ENCODE data around the gene GAS2L3. TPM values are rescaled to one million over a fixed set of nuclear protein-coding genes. Genes with fewer than 3 reads are reported as not detected.
"Not testable (repeated sequence)": the region's sequence is repeated elsewhere in the genome, so short reads cannot be mapped to it uniquely, and the experiment has no call there.

The GAS2L3 gene
- total and polyA plus RNA-seq, 2 donors (not counting 1 experiment from before 2014, with no cell fraction given), result 0.10 TPM; not detected in 1

GRCh38 chr12:100632445-100632892 lies 59.0 kb downstream of the GAS2L3 start:
- Histone ChIP-seq H3K27me3 (replicated peaks in 1 of 4; ENCODE audit: control extremely low read depth in 1 of 4, control insufficient read depth in 3 of 4, insufficient read depth in 4 of 4, low read length in 3 of 4) (no peaks in the 10 kb centered on the region), H3K4me1 (ENCODE audit: control insufficient read depth in 2 of 2, insufficient read depth in 2 of 2, low read length in 2 of 2) (no peaks in the 10 kb centered on the region), H3K27ac (ENCODE audit: low read length in 2 of 2) (no peak overlapping the region), H3K9ac (ENCODE audit: low read length) (no peak overlapping the region), H4K20me1 (ENCODE audit: control insufficient read depth, insufficient read depth, low read length, poor library complexity, severe bottlenecking) (no peaks in the 10 kb centered on the region), H3K9me3 (ENCODE audit: control extremely low read depth in 1 of 3, control insufficient read depth in 2 of 3, insufficient read depth in 1 of 3, low read length in 2 of 3) (no peaks in the 10 kb centered on the region), H2AFZ (ENCODE audit: insufficient read depth, low read depth, low read length, poor library complexity, severe bottlenecking) (no peak overlapping the region), H3K79me2 (ENCODE audit: control insufficient read depth, insufficient read depth, low read length) (no peaks in the 10 kb centered on the region), H3K36me3 (replicated peaks in 1 of 2; ENCODE audit: control extremely low read depth in 1 of 2, control insufficient read depth in 1 of 2, extremely low read depth in 1 of 2, insufficient read depth in 2 of 2, low read length in 1 of 2) (no peaks in the 10 kb centered on the region), H3K4me3 (ENCODE audit: control extremely low read depth in 1 of 5, extremely low read depth in 1 of 5, insufficient read depth in 1 of 5, low read depth in 2 of 5, low read length in 4 of 5) (no peak overlapping the region), H3K4me2 (replicated peaks; ENCODE audit: low read depth, low read length, poor library complexity, severe bottlenecking) (no peak overlapping the region)
- CTCF ChIA-PET, result no interaction called here
- intact Hi-C loops (cut with micrococcal nuclease), result no loop called here
- Mint-ChIP-seq H3K27me3 (no peaks in the 10 kb centered on the region), H3K4me3 (no peak overlapping the region), H3K27ac (no peak overlapping the region), H3K9me3 (ENCODE audit: insufficient read depth) (no peaks in the 10 kb centered on the region), H3K4me1 (no peaks in the 10 kb centered on the region)
- DNase-seq, result no peak
- TF ChIP-seq, protein P1, sequence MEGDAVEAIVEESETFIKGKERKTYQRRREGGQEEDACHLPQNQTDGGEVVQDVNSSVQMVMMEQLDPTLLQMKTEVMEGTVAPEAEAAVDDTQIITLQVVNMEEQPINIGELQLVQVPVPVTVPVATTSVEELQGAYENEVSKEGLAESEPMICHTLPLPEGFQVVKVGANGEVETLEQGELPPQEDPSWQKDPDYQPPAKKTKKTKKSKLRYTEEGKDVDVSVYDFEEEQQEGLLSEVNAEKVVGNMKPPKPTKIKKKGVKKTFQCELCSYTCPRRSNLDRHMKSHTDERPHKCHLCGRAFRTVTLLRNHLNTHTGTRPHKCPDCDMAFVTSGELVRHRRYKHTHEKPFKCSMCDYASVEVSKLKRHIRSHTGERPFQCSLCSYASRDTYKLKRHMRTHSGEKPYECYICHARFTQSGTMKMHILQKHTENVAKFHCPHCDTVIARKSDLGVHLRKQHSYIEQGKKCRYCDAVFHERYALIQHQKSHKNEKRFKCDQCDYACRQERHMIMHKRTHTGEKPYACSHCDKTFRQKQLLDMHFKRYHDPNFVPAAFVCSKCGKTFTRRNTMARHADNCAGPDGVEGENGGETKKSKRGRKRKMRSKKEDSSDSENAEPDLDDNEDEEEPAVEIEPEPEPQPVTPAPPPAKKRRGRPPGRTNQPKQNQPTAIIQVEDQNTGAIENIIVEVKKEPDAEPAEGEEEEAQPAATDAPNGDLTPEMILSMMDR (IDR thresholded peaks at IDR 0.05), result no peak
- TF ChIP-seq EZH2 (IDR thresholded peaks at IDR 0.05; ENCODE audit: borderline replicate concordance, insufficient read depth, low read depth, low read length, poor library complexity, severe bottlenecking), result no peak
- POLR2A ChIA-PET, result no interaction called here
- WGBS (ENCODE audit: insufficient coverage), result 60% methylated on average over 1 of the region's 4 CpGs
- ATAC-seq (ENCODE audit: low read depth), result no peak

DNA sequence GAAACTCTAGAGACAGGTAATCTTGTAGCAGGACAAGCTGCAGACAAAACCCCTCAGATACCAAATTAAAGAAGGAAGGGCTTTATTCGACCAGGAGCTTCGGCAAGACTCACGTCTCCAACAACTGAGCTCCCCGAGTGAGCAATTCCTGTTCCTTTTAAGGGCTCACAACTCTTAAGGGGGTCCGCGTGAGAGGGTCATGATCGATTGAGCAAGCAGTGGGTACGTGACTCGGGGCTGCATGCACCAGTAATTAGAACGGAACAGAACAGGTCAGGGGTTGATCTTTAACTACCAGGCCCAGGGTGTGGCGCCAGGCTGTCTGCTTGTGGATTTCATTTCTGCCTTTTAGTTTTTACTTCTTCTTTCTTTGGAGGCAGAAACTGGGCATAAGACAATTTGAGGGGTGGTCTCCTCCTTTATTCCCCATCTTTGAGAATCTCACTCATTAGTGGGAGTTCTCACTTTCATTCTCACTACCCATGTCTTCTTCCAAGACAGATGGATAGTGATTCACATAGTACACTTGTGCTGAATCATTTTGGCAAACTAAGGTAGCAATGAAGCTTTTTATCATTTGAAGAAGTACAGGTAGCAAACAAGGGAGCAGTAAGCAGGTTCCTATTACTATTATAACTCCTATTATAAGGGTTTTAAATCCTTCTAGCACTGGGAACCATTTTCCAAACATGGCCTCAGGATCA lies 59.8 kb downstream of the GAS2L3 start:
- CTCF ChIA-PET; H3K36me3 ChIP-seq (replicated peaks in 1 of 2; ENCODE audit: control extremely low read depth in 1 of 2, control insufficient read depth in 1 of 2, extremely low read depth in 1 of 2, insufficient read depth in 2 of 2, low read length in 1 of 2); H3K27ac ChIP-seq (ENCODE audit: low read length in 2 of 2); H3K4me3 ChIP-seq (ENCODE audit: control extremely low read depth in 1 of 5, extremely low read depth in 1 of 5, insufficient read depth in 1 of 5, low read depth in 2 of 5, low read length in 4 of 5); H3K9ac ChIP-seq (ENCODE audit: low read length); H3K79me2 ChIP-seq (ENCODE audit: control insufficient read depth, insufficient read depth, low read length); H3K4me3 Mint-ChIP-seq; H4K20me1 ChIP-seq (ENCODE audit: control insufficient read depth, insufficient read depth, low read length, poor library complexity, severe bottlenecking); H3K9me3 ChIP-seq (ENCODE audit: control extremely low read depth in 1 of 3, control insufficient read depth in 2 of 3, insufficient read depth in 1 of 3, low read length in 2 of 3); H3K4me2 ChIP-seq (replicated peaks; ENCODE audit: low read depth, low read length, poor library complexity, severe bottlenecking); H3K27me3 Mint-ChIP-seq; DNase-seq; POLR2A ChIA-PET; H3K27ac Mint-ChIP-seq; H3K4me1 Mint-ChIP-seq; H3K27me3 ChIP-seq (replicated peaks in 1 of 4; ENCODE audit: control extremely low read depth in 1 of 4, control insufficient read depth in 3 of 4, insufficient read depth in 4 of 4, low read length in 3 of 4); ATAC-seq (ENCODE audit: low read depth); H2AFZ ChIP-seq (ENCODE audit: insufficient read depth, low read depth, low read length, poor library complexity, severe bottlenecking); H3K9me3 Mint-ChIP-seq (ENCODE audit: insufficient read depth); intact Hi-C loops (cut with micrococcal nuclease); H3K4me1 ChIP-seq (ENCODE audit: control insufficient read depth in 2 of 2, insufficient read depth in 2 of 2, low read length in 2 of 2): not testable (repeated sequence)
- 97% methylated on average over 10 of the region's 11 CpGs for WGBS (ENCODE audit: insufficient coverage)
